ENCODE results near the gene PCBP3.

The PCBP3 gene

GRCh38 chr21:45756669-45757068 lies 113.1 kb downstream of the PCBP3 start:
- Histone ChIP-seq H4K20me1 (ENCODE audit: insufficient read depth, low read length) (no peaks in the 10 kb centered on the region), H3K4me1 (ENCODE audit: insufficient read depth, low read length) (no peaks in the 10 kb centered on the region), H3K9ac (ENCODE audit: low read depth, low read length) (no peak overlapping the region), H3K9me3 (ENCODE audit: insufficient read depth, low read length, severe bottlenecking) (no peaks in the 10 kb centered on the region), H3K4me2 (ENCODE audit: insufficient read depth, low read length) (no peak overlapping the region), H3K79me2 (ENCODE audit: insufficient read depth, low read length) (no peaks in the 10 kb centered on the region), H3K27me3 (ENCODE audit: insufficient read depth, low read length, poor library complexity) (no peaks in the 10 kb centered on the region), H3K36me3 (ENCODE audit: insufficient read depth, low read length) (no peaks in the 10 kb centered on the region), H3K4me3 (ENCODE audit: low read depth in 1 of 2, low read length in 2 of 2) (no peak overlapping the region), H2AFZ (ENCODE audit: low read depth, low read length) (no peak overlapping the region), H3K27ac (ENCODE audit: low read length) (no peak overlapping the region)
- DNase-seq (no peak), ATAC-seq (ENCODE audit: insufficient read depth, low read depth) (no peak)
- TF ChIP-seq CTCF (IDR thresholded peaks at IDR 0.05; ENCODE audit: borderline replicate concordance, extremely low read depth, low read length, poor library complexity, severe bottlenecking) (no peak), EZH2 (IDR thresholded peaks at IDR 0.05; ENCODE audit: borderline replicate concordance, low read depth, low read length, severe bottlenecking) (no peak)

- H3K27me3 ChIP-seq (ENCODE audit: insufficient read depth, low read length, poor library complexity), result no peaks in the 10 kb centered on the region
- H3K9ac ChIP-seq (ENCODE audit: low read depth, low read length), result no peak overlapping the region
- H3K4me2 ChIP-seq (ENCODE audit: insufficient read depth, low read length), result no peak overlapping the region
- no peak overlapping the region for H2AFZ ChIP-seq (ENCODE audit: low read depth, low read length)
- no peaks in the 10 kb centered on the region for H3K36me3 ChIP-seq (ENCODE audit: insufficient read depth, low read length)
- H3K4me3 ChIP-seq (ENCODE audit: low read depth in 1 of 2, low read length in 2 of 2), result no peak overlapping the region
- DNase-seq (no peak), ATAC-seq (ENCODE audit: insufficient read depth, low read depth) (no peak)
- no peaks in the 10 kb centered on the region for H3K9me3 ChIP-seq (ENCODE audit: insufficient read depth, low read length, severe bottlenecking)
- H4K20me1 ChIP-seq (ENCODE audit: insufficient read depth, low read length), result no peaks in the 10 kb centered on the region
- no peaks in the 10 kb centered on the region for H3K4me1 ChIP-seq (ENCODE audit: insufficient read depth, low read length)
- no peak for TF ChIP-seq CTCF (IDR thresholded peaks at IDR 0.05; ENCODE audit: borderline replicate concordance, extremely low read depth, low read length, poor library complexity, severe bottlenecking)
- TF ChIP-seq EZH2 (IDR thresholded peaks at IDR 0.05; ENCODE audit: borderline replicate concordance, low read depth, low read length, severe bottlenecking), result no peak
- H3K27ac ChIP-seq (ENCODE audit: low read length), result no peak overlapping the region
- no peaks in the 10 kb centered on the region for H3K79me2 ChIP-seq (ENCODE audit: insufficient read depth, low read length)
These were observed 118.2 kb downstream of the PCBP3 start for GRCh38 chr21:45761704-45762103.

- Histone ChIP-seq H3K27me3 (ENCODE audit: insufficient read depth, low read length, poor library complexity) (no peaks in the 10 kb centered on the region), H4K20me1 (ENCODE audit: insufficient read depth, low read length) (no peaks in the 10 kb centered on the region), H3K79me2 (ENCODE audit: insufficient read depth, low read length) (no peaks in the 10 kb centered on the region), H3K9ac (ENCODE audit: low read depth, low read length) (no peak overlapping the region), H3K36me3 (ENCODE audit: insufficient read depth, low read length) (no peaks in the 10 kb centered on the region), H3K4me3 (ENCODE audit: low read depth in 1 of 2, low read length in 2 of 2) (no peak overlapping the region), H3K27ac (ENCODE audit: low read length) (no peak overlapping the region), H3K4me2 (ENCODE audit: insufficient read depth, low read length) (no peak overlapping the region), H3K4me1 (ENCODE audit: insufficient read depth, low read length) (no peaks in the 10 kb centered on the region), H3K9me3 (ENCODE audit: insufficient read depth, low read length, severe bottlenecking) (no peaks in the 10 kb centered on the region), H2AFZ (ENCODE audit: low read depth, low read length) (no peak overlapping the region)
- DNase-seq (no peak), ATAC-seq (ENCODE audit: insufficient read depth, low read depth) (no peak)
- no peak for TF ChIP-seq EZH2 (IDR thresholded peaks at IDR 0.05; ENCODE audit: borderline replicate concordance, low read depth, low read length, severe bottlenecking)
- TF ChIP-seq CTCF (IDR thresholded peaks at IDR 0.05; ENCODE audit: borderline replicate concordance, extremely low read depth, low read length, poor library complexity, severe bottlenecking), result no peak
These were observed 119.5 kb downstream of the PCBP3 start for GRCh38 chr21:45763074-45763473.

- Histone ChIP-seq H3K79me2 (ENCODE audit: insufficient read depth, low read length) (no peaks in the 10 kb centered on the region), H3K9me3 (ENCODE audit: insufficient read depth, low read length, severe bottlenecking) (no peaks in the 10 kb centered on the region), H4K20me1 (ENCODE audit: insufficient read depth, low read length) (no peaks in the 10 kb centered on the region; the same call in 1 of the 2 replicates), H3K27ac (ENCODE audit: low read length) (no peak overlapping the region), H3K27me3 (ENCODE audit: insufficient read depth, low read length, poor library complexity) (no peaks in the 10 kb centered on the region), H3K4me2 (ENCODE audit: insufficient read depth, low read length) (no peak overlapping the region), H3K4me1 (ENCODE audit: insufficient read depth, low read length) (no peaks in the 10 kb centered on the region), H3K4me3 (ENCODE audit: low read depth in 1 of 2, low read length in 2 of 2) (no peak overlapping the region), H3K36me3 (ENCODE audit: insufficient read depth, low read length) (no peaks in the 10 kb centered on the region), H3K9ac (ENCODE audit: low read depth, low read length) (no peak overlapping the region), H2AFZ (ENCODE audit: low read depth, low read length) (no peak overlapping the region)
- ATAC-seq (ENCODE audit: insufficient read depth, low read depth), result no peak
- DNase-seq, result no peak
- TF ChIP-seq CTCF (IDR thresholded peaks at IDR 0.05; ENCODE audit: borderline replicate concordance, extremely low read depth, low read length, poor library complexity, severe bottlenecking) (no peak), EZH2 (IDR thresholded peaks at IDR 0.05; ENCODE audit: borderline replicate concordance, low read depth, low read length, severe bottlenecking) (no peak)
These were observed 120.0 kb downstream of the PCBP3 start for GRCh38 chr21:45763506-45763905.
